Measurements from ENCODE around the gene OR51M1.

- TF ChIP-seq POLR2A (IDR thresholded peaks at IDR 0.05) (no peak), CTCF (IDR thresholded peaks at IDR 0.05) (no peak)
Measured at GRCh38 chr11:5343474-5344335, 39.9 kb upstream of the OR51M1 start, which contains the start of gene OR51B5.
